HG02943 (cell line): ENCODE measurements around the gene ZNF503.

Experiments
- ATAC-seq: cut with Tn5 transposase; IDR thresholded peaks from one replicate; pipeline ENCODE4 v1.9.1; 2021; ENCODE audit warnings: mild to moderate bottlenecking, low read depth, moderate library complexity; ENCODE audit not compliant: unreplicated experiment

ZNF503 gene

DNA sequence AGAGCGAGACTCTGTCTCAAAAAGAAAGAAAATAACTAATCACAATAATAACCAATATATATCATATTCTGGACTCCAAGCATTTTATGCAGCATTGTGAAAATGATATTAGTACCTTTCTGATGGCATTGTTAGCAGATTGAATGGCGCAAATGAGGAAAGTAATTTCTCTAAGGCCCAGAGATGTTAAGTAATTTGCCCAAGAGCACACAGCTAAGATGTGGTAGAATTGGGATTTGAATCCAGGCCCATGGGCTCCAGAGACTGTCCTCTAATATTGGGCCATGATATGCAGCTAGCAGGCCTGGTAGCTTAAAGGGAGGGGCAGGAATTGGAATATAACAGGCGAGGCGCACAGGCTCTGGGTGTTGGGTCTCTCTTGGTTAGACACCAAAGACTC is 44.1 kb downstream of the ZNF503 start:
- ATAC-seq, result no peak

- no peak for ATAC-seq
Observed at GRCh38 chr10:75356484-75356883, 45.1 kb downstream of the ZNF503 start.

- ATAC-seq, result no peak
Observed at GRCh38 chr10:75355706-75356105, 45.9 kb downstream of the ZNF503 start.

DNA sequence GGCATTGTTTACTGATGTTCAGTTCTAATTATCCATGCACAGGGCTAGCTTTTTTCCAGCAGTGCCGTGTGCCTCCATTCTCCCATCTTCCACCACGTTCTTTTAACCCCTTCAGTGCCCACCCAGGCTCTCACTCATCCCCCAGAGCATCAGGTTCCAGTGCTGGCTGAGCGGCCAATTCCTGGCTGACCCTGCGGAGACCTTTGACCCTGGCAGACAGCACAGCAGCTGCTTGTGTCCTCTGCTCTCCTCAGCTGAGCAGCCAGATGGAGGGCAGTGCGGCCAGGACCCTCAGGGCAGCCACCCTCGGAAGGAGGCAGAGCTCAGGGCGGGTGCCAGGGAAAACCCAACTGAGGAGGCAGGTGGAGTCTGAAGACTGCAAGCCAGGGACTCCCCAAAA is 48.4 kb downstream of the ZNF503 start:
- no peak for ATAC-seq

DNA sequence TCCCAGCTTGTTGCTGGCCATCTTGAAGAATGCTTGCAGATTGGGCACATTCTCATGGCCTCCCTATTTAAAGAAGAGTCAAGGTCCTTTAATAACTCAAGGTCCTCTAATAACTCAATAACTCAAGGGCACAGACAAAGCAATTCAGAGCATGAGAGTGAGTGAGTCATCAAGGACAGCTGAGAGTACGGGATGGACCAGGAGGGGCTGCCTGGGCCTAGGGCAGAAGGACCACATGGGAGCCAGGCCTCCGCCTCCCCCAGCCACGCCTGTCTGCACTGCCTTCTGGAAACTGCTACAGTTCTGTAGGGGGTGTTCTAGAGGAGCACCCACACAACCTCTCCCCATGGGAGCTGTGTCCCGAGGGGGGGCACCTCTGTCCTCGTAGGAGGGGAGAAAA is 48.9 kb downstream of the ZNF503 start:
- ATAC-seq, result no peak

- no peak for ATAC-seq
Observed at GRCh38 chr10:75351637-75352036, 49.9 kb downstream of the ZNF503 start.

DNA sequence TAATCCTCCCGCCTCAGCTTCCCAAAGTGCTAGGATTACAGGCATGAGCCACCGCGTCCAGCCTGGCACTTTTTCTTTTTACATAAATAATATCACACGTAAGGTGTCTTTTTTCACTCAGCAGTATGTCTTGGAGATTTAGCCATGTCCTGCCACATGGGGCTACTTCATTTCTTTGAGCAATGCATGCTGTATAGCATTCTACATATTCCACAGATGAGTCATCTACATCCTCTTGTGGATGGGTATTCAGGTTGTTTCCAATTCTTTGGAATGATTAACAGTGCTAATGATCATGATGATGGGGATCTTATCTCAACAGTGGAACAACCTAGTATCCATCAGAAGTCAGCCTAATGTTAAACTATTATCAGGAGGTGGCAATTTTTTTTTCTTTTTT is 50.8 kb downstream of the ZNF503 start:
- no peak for ATAC-seq
